Activated naive CD8-positive, alpha-beta T cell treated with anti-CD3 and anti-CD28 coated beads, Interleukin-2, amount 50 U/mL, for 24 hours (primary cell): ENCODE results near the gene TUFM.

Experiments used
- ATAC-seq: fragments of 150-1000 bp; cut with Tn5 transposase; one replicate; pipeline ENCODE4 v1.10.0; 2021
- DNase-seq: peaks from one replicate; pipeline ENCODE4 v3.0.0; 2021
- H3K27ac Mint-ChIP-seq: one replicate; pipeline ENCODE4 v1.8.0; 2021; ENCODE audit warnings: mild to moderate bottlenecking, mixed read lengths
- H3K27me3 Mint-ChIP-seq: one replicate; pipeline ENCODE4 v1.8.0; 2021; ENCODE audit warnings: mixed read lengths
- H3K36me3 Mint-ChIP-seq: one replicate; pipeline ENCODE4 v1.8.0; 2021; ENCODE audit warnings: low read depth, mixed read lengths
- H3K4me1 Mint-ChIP-seq: one replicate; pipeline ENCODE4 v1.8.0; 2021; ENCODE audit warnings: mixed read lengths
- H3K4me3 Mint-ChIP-seq: one replicate; pipeline ENCODE4 v1.8.0; 2021; ENCODE audit warnings: mild to moderate bottlenecking, moderate library complexity, mixed read lengths
- H3K9me3 Mint-ChIP-seq: one replicate; pipeline ENCODE4 v1.8.0; 2021; ENCODE audit warnings: mixed read lengths

Gene TUFM

GRCh38 chr16:28865722-28866453 is 19.7 kb upstream of the TUFM start:
- no peak for DNase-seq
- Mint-ChIP-seq H3K27ac (no peak overlapping the region), H3K4me3 (no peak overlapping the region), H3K27me3 (no peaks in the 10 kb centered on the region), H3K4me1 (peaks cover 20% of the 10 kb centered on the region), H3K9me3 (no peaks in the 10 kb centered on the region), H3K36me3 (peaks cover 18% of the 10 kb centered on the region)
- ATAC-seq = no peak

- Mint-ChIP-seq H3K27me3 (no peaks in the 10 kb centered on the region), H3K36me3 (peaks cover 18% of the 10 kb centered on the region), H3K27ac (peak overlapping the region; percentile 95), H3K9me3 (no peaks in the 10 kb centered on the region), H3K4me1 (peaks cover 24% of the 10 kb centered on the region), H3K4me3 (peak overlapping the region; percentile 93)
- ATAC-seq = no peak
- no peak for DNase-seq
Observed at GRCh38 chr16:28865001-28865688, 19.0 kb upstream of the TUFM start.

GRCh38 chr16:28863929-28864793 is 18.0 kb upstream of the TUFM start:
- peaks cover 24% of the 10 kb centered on the region for H3K4me1 Mint-ChIP-seq
- no peak for DNase-seq
- H3K36me3 Mint-ChIP-seq = peaks cover 14% of the 10 kb centered on the region
- H3K27ac Mint-ChIP-seq = peak overlapping the region; percentile 95
- peak overlapping the region; percentile 93 for H3K4me3 Mint-ChIP-seq
- no peaks in the 10 kb centered on the region for H3K27me3 Mint-ChIP-seq
- ATAC-seq = no peak
- H3K9me3 Mint-ChIP-seq = no peaks in the 10 kb centered on the region

DNA sequence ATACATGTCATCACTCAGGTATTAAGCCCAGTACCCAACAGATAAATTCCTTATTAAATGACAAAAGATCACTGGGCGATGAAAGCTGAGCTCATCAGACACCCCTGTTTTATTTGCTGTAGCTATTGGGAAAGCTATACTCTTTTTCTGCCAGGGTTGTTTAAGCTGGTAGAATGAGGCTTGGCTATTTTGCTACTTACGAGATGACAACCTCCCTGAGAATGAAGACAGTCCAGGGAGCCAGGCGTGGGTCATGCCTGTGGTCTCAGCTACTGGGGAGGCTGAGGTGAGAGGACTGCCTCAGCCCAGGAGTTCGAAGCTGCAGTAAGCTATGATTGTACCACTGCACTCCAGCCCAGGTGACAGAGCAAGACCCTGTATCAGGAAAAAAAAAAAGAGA is 13.2 kb upstream of the TUFM start:
- DNase-seq (no peak), ATAC-seq (no peak)
- peaks cover 8% of the 10 kb centered on the region for H3K36me3 Mint-ChIP-seq
- H3K27ac Mint-ChIP-seq = no peak overlapping the region
- H3K9me3 Mint-ChIP-seq = no peaks in the 10 kb centered on the region
- no peaks in the 10 kb centered on the region for H3K27me3 Mint-ChIP-seq
- peaks cover 11% of the 10 kb centered on the region for H3K4me1 Mint-ChIP-seq
- H3K4me3 Mint-ChIP-seq = no peak overlapping the region

DNA sequence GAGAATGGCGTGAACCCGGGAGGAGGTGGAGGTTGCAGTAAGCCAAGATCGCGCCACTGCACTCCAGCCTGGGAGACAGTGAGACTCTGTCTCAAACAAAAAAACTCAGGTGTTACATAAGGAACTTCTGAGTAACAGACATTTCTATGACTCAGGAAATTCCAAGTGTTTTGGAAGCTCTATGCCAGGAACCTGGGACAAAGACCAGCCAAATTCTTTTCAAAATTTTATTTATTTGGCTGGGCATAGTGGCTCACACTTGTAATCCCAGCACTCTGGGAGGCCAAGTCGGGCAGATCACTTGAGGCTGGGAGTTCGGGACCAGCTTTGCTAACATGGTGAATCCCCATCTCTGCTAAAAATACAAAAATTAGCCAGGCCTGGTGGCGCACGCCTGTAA is 12.3 kb upstream of the TUFM start:
- ATAC-seq = no peak
- no peak overlapping the region for H3K4me3 Mint-ChIP-seq
- no peaks in the 10 kb centered on the region for H3K9me3 Mint-ChIP-seq
- DNase-seq = no peak
- peaks cover 8% of the 10 kb centered on the region for H3K36me3 Mint-ChIP-seq
- H3K27me3 Mint-ChIP-seq = no peaks in the 10 kb centered on the region
- peaks cover 9% of the 10 kb centered on the region for H3K4me1 Mint-ChIP-seq
- H3K27ac Mint-ChIP-seq = no peak overlapping the region

DNA sequence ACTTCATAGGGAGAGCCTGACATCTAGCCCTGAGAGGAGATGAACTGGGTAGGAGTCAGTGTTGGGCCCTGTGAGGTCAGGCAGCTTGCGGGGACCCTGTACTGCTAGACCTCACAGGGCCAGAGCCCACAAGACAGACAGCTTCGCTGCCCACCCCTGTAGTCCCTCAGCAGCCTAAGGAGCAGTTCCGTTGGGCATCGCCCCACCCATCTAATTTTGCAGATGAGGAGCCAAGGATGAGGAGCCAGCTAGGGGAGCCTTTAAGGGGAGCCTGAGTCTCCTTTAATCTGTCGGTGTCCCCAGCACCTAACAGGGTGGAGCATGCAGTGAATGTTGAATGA is 755 bp upstream of the TUFM start:
- DNase-seq (peak; percentile 20), ATAC-seq (peak; percentile 5)
- Mint-ChIP-seq H3K9me3 (no peaks in the 10 kb centered on the region), H3K27me3 (no peaks in the 10 kb centered on the region), H3K4me3 (peak overlapping the region; percentile 97), H3K4me1 (peaks cover 29% of the 10 kb centered on the region), H3K27ac (peak overlapping the region; percentile 95), H3K36me3 (peaks cover 34% of the 10 kb centered on the region)

- H3K27me3 Mint-ChIP-seq = no peaks in the 10 kb centered on the region
- H3K27ac Mint-ChIP-seq = peak overlapping the region; percentile 95
- H3K4me3 Mint-ChIP-seq = peak overlapping the region; percentile 97
- DNase-seq (no peak), ATAC-seq (no peak)
- peaks cover 42% of the 10 kb centered on the region for H3K36me3 Mint-ChIP-seq
- no peaks in the 10 kb centered on the region for H3K9me3 Mint-ChIP-seq
- H3K4me1 Mint-ChIP-seq = peaks cover 29% of the 10 kb centered on the region
Observed at GRCh38 chr16:28845761-28846079, 428 bp downstream of the TUFM start.

DNA sequence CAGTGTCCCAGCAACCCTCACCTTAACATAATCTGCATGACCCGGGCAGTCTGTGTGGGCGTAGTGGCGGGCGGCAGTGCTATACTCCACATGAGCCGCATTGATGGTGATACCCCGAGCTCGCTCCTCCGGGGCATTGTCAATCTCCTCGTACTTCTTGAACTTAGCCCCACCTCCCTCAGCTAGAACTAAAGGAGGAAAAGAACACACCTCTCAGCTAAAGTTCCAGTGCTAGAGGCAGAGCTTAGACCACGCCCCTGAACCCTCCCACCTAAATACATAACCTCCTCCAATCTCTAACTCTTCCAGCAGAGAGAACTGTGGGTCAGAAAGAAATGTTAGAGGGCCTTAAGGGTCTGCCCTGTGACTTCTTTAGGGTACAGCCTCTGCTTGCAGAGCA is 855 bp downstream of the TUFM start:
- Mint-ChIP-seq H3K27ac (peak overlapping the region; percentile 95), H3K27me3 (no peaks in the 10 kb centered on the region), H3K36me3 (peaks cover 42% of the 10 kb centered on the region), H3K9me3 (no peaks in the 10 kb centered on the region), H3K4me1 (peaks cover 29% of the 10 kb centered on the region), H3K4me3 (peak overlapping the region; percentile 97)
- ATAC-seq (no peak), DNase-seq (peak; percentile 42)

GRCh38 chr16:28844226-28844885 is 1.8 kb downstream of the TUFM start:
- Mint-ChIP-seq H3K27ac (peak overlapping the region; percentile 95), H3K36me3 (peaks cover 42% of the 10 kb centered on the region), H3K27me3 (no peaks in the 10 kb centered on the region), H3K4me3 (peak overlapping the region; percentile 97), H3K4me1 (peaks cover 29% of the 10 kb centered on the region), H3K9me3 (no peaks in the 10 kb centered on the region)
- ATAC-seq (no peak), DNase-seq (no peak)

DNA sequence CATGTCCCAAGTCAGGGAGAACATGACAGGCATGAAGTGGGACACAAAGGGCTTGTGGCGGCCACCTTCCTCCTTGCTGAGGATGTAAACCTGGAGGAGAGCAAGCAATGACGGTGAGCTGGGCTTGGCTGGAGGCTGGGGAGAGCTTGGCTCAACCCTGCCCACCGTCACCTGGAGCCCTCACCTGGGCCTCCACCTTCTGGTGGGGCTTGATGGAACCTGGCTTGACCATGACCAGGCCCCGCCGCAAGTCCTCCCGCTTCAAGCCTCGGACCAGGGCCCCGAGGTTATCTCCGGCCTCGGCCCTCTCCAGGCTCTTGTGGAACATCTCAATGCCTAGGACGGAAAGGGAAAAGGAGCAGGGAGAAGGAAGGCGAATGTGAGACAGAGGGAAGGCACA is 2.4 kb downstream of the TUFM start:
- DNase-seq (no peak), ATAC-seq (no peak)
- H3K4me3 Mint-ChIP-seq = peak overlapping the region; percentile 97
- no peaks in the 10 kb centered on the region for H3K9me3 Mint-ChIP-seq
- no peak overlapping the region for H3K27ac Mint-ChIP-seq
- H3K27me3 Mint-ChIP-seq = no peaks in the 10 kb centered on the region
- H3K36me3 Mint-ChIP-seq = peaks cover 42% of the 10 kb centered on the region
- peaks cover 29% of the 10 kb centered on the region for H3K4me1 Mint-ChIP-seq

GRCh38 chr16:28842696-28843095 is 3.5 kb downstream of the TUFM start:
- Mint-ChIP-seq H3K27me3 (no peaks in the 10 kb centered on the region), H3K9me3 (no peaks in the 10 kb centered on the region), H3K27ac (peak overlapping the region; percentile 28), H3K36me3 (peaks cover 52% of the 10 kb centered on the region), H3K4me1 (peaks cover 34% of the 10 kb centered on the region), H3K4me3 (no peak overlapping the region)
- no peak for DNase-seq
- no peak for ATAC-seq

DNA sequence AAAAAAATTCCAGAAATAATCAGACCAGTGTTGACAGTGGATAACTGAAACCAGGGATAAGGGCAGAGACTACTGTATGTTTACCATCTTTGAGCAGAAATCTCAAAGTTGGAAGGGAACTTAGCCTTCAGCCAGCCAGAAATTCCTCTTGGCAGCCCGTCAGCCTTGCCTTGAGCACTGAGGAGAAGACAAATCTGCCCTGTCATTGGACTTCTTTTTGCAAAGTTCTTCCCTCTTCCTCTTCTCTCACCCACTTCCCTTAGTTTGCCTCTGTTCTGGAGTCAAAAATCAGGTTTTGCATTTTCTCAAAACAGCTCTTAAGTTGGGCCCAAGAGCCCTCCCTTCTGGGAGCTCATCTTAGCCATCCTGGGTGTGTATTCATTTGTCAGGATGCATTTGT is 6.2 kb downstream of the TUFM start:
- no peaks in the 10 kb centered on the region for H3K9me3 Mint-ChIP-seq
- peak overlapping the region; percentile 12 for H3K27ac Mint-ChIP-seq
- no peak for DNase-seq
- H3K36me3 Mint-ChIP-seq = peaks cover 58% of the 10 kb centered on the region
- H3K4me3 Mint-ChIP-seq = no peak overlapping the region
- no peak for ATAC-seq
- H3K27me3 Mint-ChIP-seq = no peaks in the 10 kb centered on the region
- H3K4me1 Mint-ChIP-seq = peaks cover 12% of the 10 kb centered on the region

- Mint-ChIP-seq H3K4me1 (peaks cover 6% of the 10 kb centered on the region), H3K36me3 (peaks cover 59% of the 10 kb centered on the region), H3K27me3 (no peaks in the 10 kb centered on the region), H3K27ac (no peak overlapping the region), H3K9me3 (no peaks in the 10 kb centered on the region), H3K4me3 (no peak overlapping the region)
- ATAC-seq (no peak), DNase-seq (no peak)
Observed at GRCh38 chr16:28839004-28839639, 7.0 kb downstream of the TUFM start.

DNA sequence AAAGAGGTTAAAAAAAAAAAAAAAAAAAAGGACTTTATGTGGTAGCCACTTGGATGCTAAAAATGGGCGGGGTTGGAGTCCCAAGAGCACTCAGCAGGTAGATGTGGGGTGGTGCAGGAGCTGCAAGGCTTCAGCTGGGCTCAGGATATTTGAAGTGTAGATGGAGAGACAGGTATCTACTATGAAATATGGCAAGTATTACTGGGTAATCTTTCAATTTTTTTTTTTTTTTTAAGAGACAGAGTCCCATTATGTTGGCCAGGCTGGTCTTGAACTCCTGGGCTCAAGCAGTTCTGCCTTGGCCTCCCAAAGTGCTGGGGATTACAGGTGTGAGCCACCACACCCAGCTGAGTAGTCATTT is 7.6 kb downstream of the TUFM start:
- DNase-seq (no peak), ATAC-seq (no peak)
- Mint-ChIP-seq H3K4me3 (no peak overlapping the region), H3K27me3 (no peaks in the 10 kb centered on the region), H3K27ac (no peak overlapping the region), H3K4me1 (peaks cover 6% of the 10 kb centered on the region), H3K36me3 (peaks cover 65% of the 10 kb centered on the region), H3K9me3 (no peaks in the 10 kb centered on the region)
